Vein endothelial cell (primary cell): ENCODE measurements around the gene NOP16. TPM values are rescaled to one million over a fixed set of nuclear protein-coding genes. Genes with fewer than 3 reads are reported as not detected.
A peak's percentile ranks its signal among the peaks of the same experiment; 100 is the strongest.

Source experiments
- small RNA-seq: library from RNA; depleted of rRNA; stranded (forward); fragments of <200 nt; gene quantifications from one replicate; pipeline ENCODE3, GENCODE V24; 2012
- total RNA-seq: library from RNA; depleted of rRNA; stranded (reverse); fragments of >200 nt; gene quantifications from 2 replicates; pipeline ENCODE4 v1.2.3, GENCODE V29; 2012

NOP16 gene
- total RNA-seq = 17.6 and 26.0 TPM in 2 replicates

GRCh38 chr5:176388444-176389134, at the start of gene NOP16, which contains the start of gene HIGD2A:
Gene NOP16 (minus strand): TSS chr5:176388598. CDS start chr5:176388539, 59 bp downstream.
Gene HIGD2A (plus strand): TSS chr5:176388751. CDS start chr5:176388820, 69 bp downstream.

GRCh38 chr5:176415952-176416924, 27.8 kb upstream of the NOP16 start, which contains the start of gene CLTB:
Gene CLTB (minus strand): TSS chr5:176416539. CDS start chr5:176416363, 176 bp downstream.

GRCh38 chr5:176365351-176366231, 22.8 kb downstream of the NOP16 start, which contains the start of gene ARL10:
Gene ARL10 (plus strand): TSS chr5:176365487. CDS start chr5:176365564, 77 bp downstream.

GRCh38 chr5:176361437-176362232, 26.8 kb downstream of the NOP16 start, which contains the start of gene KIAA1191:
Gene KIAA1191 (minus strand): TSS chr5:176361764. CDS start chr5:176359508, 2,256 bp downstream.

Small RNAs within 50 kb of the gene (small RNA-seq; reads per million reads assigned to genes)
- gene MIR1271 = 1.9 reads per million, percentile 79 among the genes with 10 or more reads in this experiment

Other genes with a start within 250 kb of the NOP16 start
- 7.3 and 7.8 TPM in 2 replicates for gene SIMC1, start 150.2 kb downstream of the NOP16 start, total RNA-seq
- 133 and 158 TPM in 2 replicates for gene KIAA1191, start 26.8 kb downstream of the NOP16 start, total RNA-seq
- gene ARL10, start 23.1 kb downstream of the NOP16 start, total RNA-seq = 10.8 and 12.1 TPM in 2 replicates
- 38.4 and 57.8 TPM in 2 replicates for gene HIGD2A, start 153 bp upstream of the NOP16 start, total RNA-seq
- gene CLTB, start 27.9 kb upstream of the NOP16 start, total RNA-seq = 84.5 and 136 TPM in 2 replicates
- 45.1 and 56.5 TPM in 2 replicates for gene FAF2, start 59.8 kb upstream of the NOP16 start, total RNA-seq
- gene RNF44, start 148.8 kb upstream of the NOP16 start, total RNA-seq = 7.7 and 13.7 TPM in 2 replicates
- not detected in 2 replicates for gene CDHR2, start 160.7 kb upstream of the NOP16 start, total RNA-seq
- gene GPRIN1, start 221.6 kb upstream of the NOP16 start, total RNA-seq = 9.5 and 11.4 TPM in 2 replicates
- gene SNCB, start 241.9 kb upstream of the NOP16 start, total RNA-seq = 0.57 TPM in 1 of 2 replicates, not detected in the other
- gene EIF4E1B, start 242.1 kb upstream of the NOP16 start, total RNA-seq = not detected in 2 replicates